GM12873 (cell line): ENCODE results near the gene EBF4.

Experiments used
- TF ChIP-seq, protein P1 (sequence below): IDR thresholded peaks from 2 replicates; pipeline ENCODE4 v1.5.1; 2012; ENCODE audit warnings: low read depth, mild to moderate bottlenecking, moderate library complexity, low read length, control low read depth; ENCODE audit not compliant: insufficient read depth; ENCODE audit errors: missing control alignments

The EBF4 gene, protein sequence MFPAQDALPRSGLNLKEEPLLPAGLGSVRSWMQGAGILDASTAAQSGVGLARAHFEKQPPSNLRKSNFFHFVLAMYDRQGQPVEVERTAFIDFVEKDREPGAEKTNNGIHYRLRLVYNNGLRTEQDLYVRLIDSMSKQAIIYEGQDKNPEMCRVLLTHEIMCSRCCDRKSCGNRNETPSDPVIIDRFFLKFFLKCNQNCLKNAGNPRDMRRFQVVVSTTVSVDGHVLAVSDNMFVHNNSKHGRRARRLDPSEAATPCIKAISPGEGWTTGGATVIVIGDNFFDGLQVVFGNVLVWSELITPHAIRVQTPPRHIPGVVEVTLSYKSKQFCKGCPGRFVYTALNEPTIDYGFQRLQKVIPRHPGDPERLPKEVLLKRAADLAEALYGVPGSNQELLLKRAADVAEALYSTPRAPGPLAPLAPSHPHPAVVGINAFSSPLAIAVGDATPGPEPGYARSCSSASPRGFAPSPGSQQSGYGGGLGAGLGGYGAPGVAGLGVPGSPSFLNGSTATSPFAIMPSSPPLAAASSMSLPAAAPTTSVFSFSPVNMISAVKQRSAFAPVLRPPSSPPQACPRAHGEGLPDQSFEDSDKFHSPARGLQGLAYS

DNA sequence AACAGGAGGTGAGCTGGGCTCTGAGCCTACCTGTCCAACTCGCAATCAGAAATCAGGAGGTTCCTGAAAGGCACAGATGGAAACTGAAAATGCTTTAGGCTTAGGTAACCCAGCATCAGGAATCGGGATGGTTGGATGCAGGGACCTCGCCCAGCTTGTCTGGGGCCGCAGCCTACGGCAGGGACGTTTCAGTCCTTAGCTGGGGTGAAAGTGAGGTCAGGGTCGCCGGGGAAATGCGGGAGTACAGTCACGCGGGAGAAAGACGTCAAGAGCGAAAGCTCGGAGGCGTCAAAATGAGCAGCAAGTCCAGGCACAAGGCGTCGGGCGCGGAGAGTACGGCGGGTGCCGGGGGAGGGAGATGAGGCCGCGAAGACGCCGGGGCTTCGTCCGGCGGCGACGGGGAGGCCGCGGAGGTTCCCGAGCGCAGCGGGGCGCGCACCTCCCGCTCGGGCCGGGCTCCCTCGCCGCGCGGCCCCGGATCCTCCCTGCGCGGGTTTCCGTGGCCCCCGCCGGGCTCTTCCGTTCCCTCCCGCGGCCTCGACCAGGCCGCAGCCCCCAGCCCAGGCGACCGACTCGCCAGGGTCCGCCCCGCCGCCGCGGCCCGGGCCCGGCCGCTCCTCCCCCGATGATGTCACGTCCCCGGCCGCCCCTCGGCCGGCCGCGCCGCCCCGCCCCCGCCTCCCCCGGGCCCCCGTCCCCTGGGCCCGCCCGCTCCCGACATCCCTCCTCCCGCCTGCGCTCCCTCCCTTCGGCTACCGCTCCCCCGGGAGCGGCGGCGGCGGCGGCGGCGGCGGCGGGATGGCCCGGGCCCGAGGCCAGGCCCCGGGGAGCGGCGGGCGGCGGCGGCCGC, at the start of gene EBF4:
Gene EBF4, plus strand, starts transcription at position 745 of the 850 bp plus-strand sequence. CDS start 866 bp downstream, outside the sequence.
- TF ChIP-seq, protein P1, sequence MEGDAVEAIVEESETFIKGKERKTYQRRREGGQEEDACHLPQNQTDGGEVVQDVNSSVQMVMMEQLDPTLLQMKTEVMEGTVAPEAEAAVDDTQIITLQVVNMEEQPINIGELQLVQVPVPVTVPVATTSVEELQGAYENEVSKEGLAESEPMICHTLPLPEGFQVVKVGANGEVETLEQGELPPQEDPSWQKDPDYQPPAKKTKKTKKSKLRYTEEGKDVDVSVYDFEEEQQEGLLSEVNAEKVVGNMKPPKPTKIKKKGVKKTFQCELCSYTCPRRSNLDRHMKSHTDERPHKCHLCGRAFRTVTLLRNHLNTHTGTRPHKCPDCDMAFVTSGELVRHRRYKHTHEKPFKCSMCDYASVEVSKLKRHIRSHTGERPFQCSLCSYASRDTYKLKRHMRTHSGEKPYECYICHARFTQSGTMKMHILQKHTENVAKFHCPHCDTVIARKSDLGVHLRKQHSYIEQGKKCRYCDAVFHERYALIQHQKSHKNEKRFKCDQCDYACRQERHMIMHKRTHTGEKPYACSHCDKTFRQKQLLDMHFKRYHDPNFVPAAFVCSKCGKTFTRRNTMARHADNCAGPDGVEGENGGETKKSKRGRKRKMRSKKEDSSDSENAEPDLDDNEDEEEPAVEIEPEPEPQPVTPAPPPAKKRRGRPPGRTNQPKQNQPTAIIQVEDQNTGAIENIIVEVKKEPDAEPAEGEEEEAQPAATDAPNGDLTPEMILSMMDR: no peak

DNA sequence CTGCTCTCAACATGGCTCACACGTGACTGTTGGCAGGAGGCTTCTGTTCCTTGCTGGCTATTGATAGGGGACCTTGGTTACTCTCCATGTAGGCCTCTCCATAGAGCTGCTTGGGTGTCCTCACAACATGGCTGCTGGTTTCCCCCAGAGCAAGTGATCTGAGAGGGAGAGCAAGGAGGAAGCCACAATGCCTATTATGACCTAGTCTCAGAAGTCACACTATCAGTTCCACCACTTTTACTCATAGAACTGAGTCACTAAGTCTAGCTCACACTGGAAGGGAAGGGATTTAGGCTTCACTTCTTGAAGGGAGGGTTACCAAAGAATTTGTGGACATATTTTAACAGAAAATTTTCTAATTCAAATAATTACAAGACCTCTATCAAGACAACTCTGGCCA, 48.9 kb upstream of the EBF4 start:
- TF ChIP-seq, protein P1: no peak

DNA sequence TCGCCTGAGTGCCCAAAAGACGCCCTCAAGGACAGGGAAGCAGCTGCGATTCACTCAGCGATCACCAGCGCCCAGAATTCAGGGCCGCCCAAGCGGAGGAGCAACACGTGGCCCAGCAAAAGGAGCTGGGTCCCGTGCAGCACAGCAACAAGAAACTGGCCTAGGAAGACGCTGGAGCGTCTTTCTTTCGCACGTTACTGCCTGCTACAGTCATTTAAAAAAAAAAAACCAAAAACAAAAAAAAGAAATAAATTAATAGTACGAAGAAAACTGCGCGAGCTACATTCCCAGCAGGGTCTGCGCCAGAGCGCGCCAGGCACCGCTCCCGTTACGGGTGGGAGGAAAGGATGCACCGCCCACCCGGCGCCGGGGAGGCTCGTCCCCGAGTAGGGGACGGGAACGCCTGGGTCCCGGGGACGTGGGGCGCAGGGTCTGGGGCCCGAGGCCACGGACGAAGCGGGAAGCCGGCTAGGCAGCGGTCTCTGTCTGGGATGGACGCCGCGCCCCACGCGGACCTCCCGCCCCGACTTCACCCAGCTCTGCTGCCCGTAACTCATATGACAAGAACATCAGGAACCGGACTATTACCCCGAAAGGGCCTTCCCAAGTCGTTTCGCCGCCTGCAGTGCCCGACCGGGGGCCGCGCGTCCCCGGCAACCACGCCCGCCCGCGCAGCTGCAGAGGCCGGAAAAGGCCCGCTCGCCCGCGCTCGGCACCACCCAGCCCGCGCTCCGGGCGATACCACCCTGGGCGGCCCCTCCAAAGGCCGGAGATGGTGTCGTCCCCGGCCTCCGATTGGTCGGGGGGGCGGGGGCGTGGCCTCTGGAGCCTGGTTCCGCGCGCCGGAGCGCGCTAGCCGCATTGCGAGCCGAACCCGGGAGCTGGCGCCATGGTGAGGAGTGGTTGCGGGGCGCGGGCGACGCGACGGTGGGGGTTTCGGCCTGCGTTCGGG, 40.5 kb upstream of the EBF4 start, which contains the start of gene NOP56:
Gene NOP56, plus strand, starts transcription at position 861 of the 952 bp plus-strand sequence. Its CDS starts 29 bp downstream, at position 890.
- TF ChIP-seq, protein P1: no peak

DNA sequence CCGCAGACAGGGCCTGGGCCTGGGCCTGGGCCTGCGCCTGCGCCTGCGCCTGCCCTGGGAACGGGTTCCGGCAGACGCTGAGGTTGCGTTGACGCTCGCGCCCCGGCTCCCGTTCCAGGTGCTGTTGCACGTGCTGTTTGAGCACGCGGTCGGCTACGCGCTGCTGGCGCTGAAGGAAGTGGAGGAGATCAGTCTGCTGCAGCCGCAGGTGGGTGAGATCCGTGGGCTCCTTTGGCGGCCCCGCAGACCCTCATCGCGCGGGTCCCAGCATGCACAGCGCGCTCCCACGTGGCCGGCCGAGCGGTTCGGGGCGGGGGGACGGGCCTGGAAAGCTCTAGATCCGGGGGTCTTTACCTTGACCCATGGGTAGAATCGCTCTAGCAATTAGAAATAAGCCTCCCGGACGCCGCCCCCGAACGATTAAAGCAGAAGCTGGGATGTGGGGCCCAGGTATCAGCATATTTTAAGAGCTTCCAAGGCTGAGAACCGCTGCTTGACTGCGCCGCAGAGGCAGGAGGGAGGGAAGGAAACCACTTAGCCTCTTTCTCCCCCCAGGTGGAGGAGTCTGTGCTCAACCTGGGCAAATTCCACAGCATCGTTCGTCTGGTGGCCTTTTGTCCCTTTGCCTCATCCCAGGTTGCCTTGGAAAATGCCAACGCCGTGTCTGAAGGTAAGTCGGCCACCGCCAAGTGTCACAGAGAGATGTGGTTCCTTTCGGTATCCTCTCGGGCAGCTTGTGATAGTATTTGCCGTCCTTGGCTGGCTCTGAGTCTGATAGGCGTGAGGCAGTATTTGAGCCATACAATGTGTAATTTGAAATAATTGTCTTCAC, 39.6 kb upstream of the EBF4 start:
- TF ChIP-seq, protein P1: no peak

DNA sequence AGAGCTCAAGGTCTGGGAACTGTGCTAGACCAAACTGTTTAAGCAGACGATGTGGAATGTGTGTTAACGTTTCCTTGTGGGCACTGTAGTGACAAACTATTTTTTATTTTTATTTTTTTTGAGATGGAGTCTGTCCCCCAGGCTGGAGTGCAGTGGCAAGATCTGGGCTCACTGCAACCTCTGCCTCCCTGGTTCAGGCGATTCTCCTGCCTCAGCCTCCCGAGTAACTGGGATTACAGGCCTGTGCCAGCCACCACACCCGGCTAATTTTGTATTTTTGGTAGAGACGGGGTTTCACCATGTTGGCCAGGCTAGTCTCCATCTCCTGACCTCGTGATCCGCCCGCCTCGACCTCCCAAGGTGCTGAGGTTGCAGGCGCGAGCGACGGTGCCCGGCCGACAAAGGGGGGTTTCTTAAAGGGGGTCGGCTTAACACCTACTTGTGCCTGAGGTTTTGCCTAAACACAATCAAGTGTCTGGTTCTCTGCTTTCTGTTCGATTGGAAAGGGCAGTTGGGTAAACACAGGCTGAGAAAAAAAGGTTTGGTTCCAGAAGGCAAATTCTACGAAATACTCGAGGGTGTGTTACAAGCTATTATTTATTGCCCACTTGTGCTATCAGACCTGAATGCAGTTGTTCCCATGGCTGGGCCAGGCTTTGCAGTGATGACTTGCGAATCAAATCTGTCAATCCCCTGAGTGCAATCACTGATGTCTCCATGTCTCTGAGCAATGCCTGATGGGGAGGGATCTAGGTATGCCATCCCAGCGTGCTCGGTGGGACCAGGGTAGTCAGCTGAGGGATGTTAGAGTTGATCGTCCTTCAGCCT, 38.8 kb upstream of the EBF4 start:
- TF ChIP-seq, protein P1: no peak
